CD4-positive, alpha-beta memory T cell (primary cell): ENCODE results near the gene CRADD. TPM values are rescaled to one million over a fixed set of nuclear protein-coding genes. Genes with fewer than 3 reads are reported as not detected.
"Not testable (repeated sequence)": the region's sequence is repeated elsewhere in the genome, so short reads cannot be mapped to it uniquely, and the experiment has no call there.

Experiments
- CTCF ChIA-PET: fragments of 350-600 bp; sonication (Branson Sonifier 250); formaldehyde crosslinking; loops from one replicate; lab custom pipeline; 2021; ENCODE audit warnings: inconsistent platforms; ENCODE audit not compliant: partially characterized antibody; lab: Charles Lee
- POLR2A ChIA-PET: fragments of 350-600 bp; sonication (Branson Sonifier 250); formaldehyde crosslinking; loops from one replicate; lab custom pipeline; 2021; ENCODE audit not compliant: partially characterized antibody; lab: Charles Lee
- DNase-seq, 5 donors: peaks; one replicate each; pipeline versions ENCODE4 v3.0.0 to v3.0.0-alpha.2; 2020 to 2022; ENCODE audit warnings: mixed read lengths in 1 of 5
- H3K27ac ChIP-seq: one replicate; pipeline ENCODE4 v1.7.0; 2013; ENCODE audit warnings: low read depth, low read length
- H3K27me3 ChIP-seq: 2 replicates; pipeline ENCODE4 v1.7.0; 2013; ENCODE audit warnings: mild to moderate bottlenecking, low read length, moderate library complexity; ENCODE audit not compliant: insufficient read depth
- H3K36me3 ChIP-seq: 2 replicates; pipeline ENCODE4 v1.7.0; 2013; ENCODE audit warnings: mild to moderate bottlenecking, low read length, moderate library complexity; ENCODE audit not compliant: insufficient read depth
- H3K4me1 ChIP-seq: 2 replicates; pipeline ENCODE4 v1.7.0; 2013; ENCODE audit warnings: mild to moderate bottlenecking, low read length, moderate library complexity; ENCODE audit not compliant: insufficient read depth
- H3K4me3 ChIP-seq, 2 donors: one replicate each; pipeline ENCODE4 v1.7.0; 2013; ENCODE audit warnings: low read length in 2 of 2, mild to moderate bottlenecking in 1 of 2
- H3K9me3 ChIP-seq, 2 donors: one replicate each; pipeline ENCODE4 v1.7.0; 2013; ENCODE audit warnings: low read length in 2 of 2, control low read depth in 1 of 2; ENCODE audit not compliant: control insufficient read depth in 1 of 2
- H3K27ac Mint-ChIP-seq, 7 donors: one replicate each; pipeline ENCODE4 v1.8.0; 2020 to 2021; ENCODE audit warnings: mixed read lengths in 7 of 7, mild to moderate bottlenecking in 6 of 7, inconsistent platforms in 3 of 7, moderate library complexity in 3 of 7
- H3K27me3 Mint-ChIP-seq, 2 donors: one replicate each; pipeline ENCODE4 v1.8.0; 2020 to 2021; ENCODE audit warnings: mixed read lengths in 2 of 2
- H3K36me3 Mint-ChIP-seq, 2 donors: one replicate each; pipeline ENCODE4 v1.8.0; 2020 to 2021; ENCODE audit warnings: mixed read lengths in 2 of 2, inconsistent platforms in 1 of 2, mild to moderate bottlenecking in 1 of 2
- H3K4me1 Mint-ChIP-seq, 4 donors: one replicate each; pipeline ENCODE4 v1.8.0; 2020 to 2021; ENCODE audit warnings: mixed read lengths in 4 of 4, mild to moderate bottlenecking in 1 of 4
- H3K4me3 Mint-ChIP-seq, 8 donors: one replicate each; pipeline ENCODE4 v1.8.0; 2020 to 2021; ENCODE audit warnings: mixed read lengths in 8 of 8, mild to moderate bottlenecking in 7 of 8, moderate library complexity in 6 of 8, inconsistent platforms in 3 of 8
- H3K9me3 Mint-ChIP-seq, 8 donors: one replicate each; pipeline ENCODE4 v1.8.0; 2020 to 2021; ENCODE audit warnings: mixed read lengths in 8 of 8, mild to moderate bottlenecking in 5 of 8, inconsistent platforms in 3 of 8, moderate library complexity in 1 of 8
- intact Hi-C: fragments of 100-400 bp; cut with micrococcal nuclease; formaldehyde crosslinking; loops from one replicate; pipeline ENCODE4 v1.15.1; 2023
- polyA plus RNA-seq, 2 donors: library from polyadenylated mRNA; unstranded; fragments of 300-500 nt; fragmentation: Illumina TruSeq; gene quantifications; one replicate each; pipeline ENCODE4 v1.2.3, GENCODE V29; 2021
- total RNA-seq, 2 experiments: library from RNA; stranded (reverse); gene quantifications; one replicate each; pipeline ENCODE4 v1.2.3, GENCODE V29; 2021

The CRADD gene
- total and polyA plus RNA-seq, 4 experiments from 2014 or later, result 13.3 to 18.3 (median 15.9) TPM

DNA sequence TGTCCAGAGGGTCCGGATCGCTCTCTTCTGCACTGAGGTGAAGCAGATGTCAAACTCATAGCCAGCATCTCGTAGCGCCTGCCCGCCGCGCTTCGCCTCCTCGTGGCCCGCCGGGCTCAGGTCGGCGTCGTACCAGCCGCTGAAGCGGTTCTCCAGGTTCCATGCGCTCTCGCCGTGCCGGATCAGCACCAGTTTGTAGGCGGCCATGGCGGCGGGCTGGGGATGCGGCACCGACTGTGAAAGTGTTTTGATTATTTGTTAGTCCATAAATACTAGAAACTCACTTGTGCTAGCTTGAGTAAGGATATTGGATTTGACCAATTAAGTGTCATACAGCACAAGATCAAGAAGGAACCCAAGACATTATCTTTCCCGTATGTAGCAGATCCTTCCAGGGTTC, 35.8 kb upstream of the CRADD start:
- H3K27me3 Mint-ChIP-seq, result peaks cover 13 to 19% of the 10 kb centered on the region in 2 donors
- H3K27ac ChIP-seq, POLR2A ChIA-PET, H3K4me1 ChIP-seq, DNase-seq, H3K9me3 Mint-ChIP-seq, H3K36me3 ChIP-seq, H3K4me3 ChIP-seq, H3K27me3 ChIP-seq, H3K9me3 ChIP-seq, H3K36me3 Mint-ChIP-seq, intact Hi-C loops, CTCF ChIA-PET, H3K27ac Mint-ChIP-seq, H3K4me1 Mint-ChIP-seq, H3K4me3 Mint-ChIP-seq: not testable (repeated sequence)

DNA sequence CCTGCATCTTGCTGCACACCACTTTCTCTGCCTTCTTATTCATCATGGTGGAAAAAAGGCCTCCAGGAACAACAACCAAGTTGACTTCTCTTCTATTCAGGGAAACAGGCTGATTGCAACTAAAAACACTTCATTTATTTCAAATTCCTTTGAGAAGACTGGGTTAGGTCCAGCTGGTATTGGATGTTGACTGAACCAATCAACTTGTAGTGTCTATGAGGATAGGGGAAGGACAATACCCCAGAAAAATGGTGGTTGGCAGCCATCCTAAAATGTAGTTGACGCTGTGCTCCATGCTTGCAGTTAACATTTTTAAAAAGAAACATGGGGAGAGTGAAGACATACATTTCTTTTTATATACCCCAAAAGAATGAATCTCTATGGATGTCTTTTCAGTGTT, 34.4 kb upstream of the CRADD start:
- Histone ChIP-seq H3K27ac (no peak overlapping the region), H3K9me3 (no peaks in the 10 kb centered on the region), H3K36me3 (no peaks in the 10 kb centered on the region), H3K4me3 (no peak overlapping the region), H3K27me3 (no peaks in the 10 kb centered on the region), H3K4me1 (no peaks in the 10 kb centered on the region)
- Mint-ChIP-seq H3K27me3 (peaks cover 13 to 14% of the 10 kb centered on the region in 2 donors), H3K9me3 (no peaks in the 10 kb centered on the region), H3K36me3 (no peaks in the 10 kb centered on the region), H3K27ac (no peak overlapping the region), H3K4me3 (no peak overlapping the region), H3K4me1 (no peaks in the 10 kb centered on the region)
- no peak for DNase-seq
- CTCF ChIA-PET, result interaction anchor here (1.1 kb wide), 1 partner anchor 458 kb away, joined by 4 read pairs; no protein-coding TSS in a partner anchor
- POLR2A ChIA-PET, result no interaction called here
- intact Hi-C loops, result no loop called here

DNA sequence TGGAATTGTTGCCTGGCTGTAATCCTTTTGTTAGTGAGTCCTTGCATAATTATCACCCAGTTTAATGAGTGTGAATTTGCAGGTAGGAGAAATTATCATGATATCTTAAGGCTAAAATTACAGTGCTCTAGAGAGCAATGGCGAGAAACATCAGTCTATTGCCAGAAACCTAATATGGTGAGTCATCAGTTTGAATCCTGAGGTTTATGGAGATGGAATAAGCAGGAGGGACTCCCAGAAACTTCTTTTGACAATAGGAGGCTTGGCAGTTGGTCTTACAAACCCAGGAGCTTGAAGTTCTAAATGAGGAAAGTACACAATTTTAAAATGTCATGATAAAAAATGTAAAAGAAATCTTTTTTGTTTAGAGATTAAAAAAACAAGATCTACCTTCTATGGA, 31.5 kb upstream of the CRADD start:
- Mint-ChIP-seq H3K4me1 (no peaks in the 10 kb centered on the region), H3K4me3 (no peak overlapping the region), H3K27ac (no peak overlapping the region), H3K27me3 (peaks cover 5 to 8% of the 10 kb centered on the region in 2 donors), H3K36me3 (no peaks in the 10 kb centered on the region), H3K9me3 (no peaks in the 10 kb centered on the region)
- POLR2A ChIA-PET, result no interaction called here
- Histone ChIP-seq H3K4me1 (no peaks in the 10 kb centered on the region), H3K4me3 (no peak overlapping the region), H3K27ac (no peak overlapping the region), H3K9me3 (no peaks in the 10 kb centered on the region), H3K27me3 (no peaks in the 10 kb centered on the region), H3K36me3 (no peaks in the 10 kb centered on the region)
- no peak for DNase-seq
- CTCF ChIA-PET, result no interaction called here
- intact Hi-C loops, result no loop called here

DNA sequence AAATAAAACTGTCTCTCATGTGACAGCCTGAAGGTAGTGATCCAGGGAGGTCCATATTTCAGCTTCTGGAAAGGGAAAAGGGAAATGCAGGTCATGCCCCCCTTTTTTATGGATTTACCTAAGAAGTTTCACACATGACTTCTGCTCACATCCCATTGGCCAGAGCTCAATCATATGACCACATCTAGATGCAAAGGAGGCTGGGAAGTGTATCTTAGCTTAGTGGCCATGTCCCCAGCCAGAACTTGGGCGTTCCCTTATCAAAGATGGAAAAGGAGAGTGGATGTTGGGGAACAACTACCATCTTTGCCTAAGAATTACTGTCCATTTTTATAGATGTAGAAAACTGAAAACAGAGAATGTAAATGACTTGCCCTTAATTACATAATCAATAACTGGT, 26.5 kb upstream of the CRADD start:
- Histone ChIP-seq H3K4me1 (no peaks in the 10 kb centered on the region), H3K4me3 (no peak overlapping the region), H3K27me3 (no peaks in the 10 kb centered on the region), H3K27ac (no peak overlapping the region), H3K9me3 (no peaks in the 10 kb centered on the region), H3K36me3 (no peaks in the 10 kb centered on the region)
- ChIA-PET POLR2A (no interaction called here), CTCF (no interaction called here)
- Mint-ChIP-seq H3K4me3 (no peak overlapping the region), H3K27ac (no peak overlapping the region), H3K9me3 (no peaks in the 10 kb centered on the region), H3K4me1 (no peaks in the 10 kb centered on the region), H3K27me3 (peaks cover 3% of the 10 kb centered on the region in 2 donors), H3K36me3 (no peaks in the 10 kb centered on the region)
- DNase-seq, result no peak
- intact Hi-C loops, result loop anchor here (10.0 kb wide), 1 partner anchor 424 kb away; no protein-coding TSS in a partner anchor

DNA sequence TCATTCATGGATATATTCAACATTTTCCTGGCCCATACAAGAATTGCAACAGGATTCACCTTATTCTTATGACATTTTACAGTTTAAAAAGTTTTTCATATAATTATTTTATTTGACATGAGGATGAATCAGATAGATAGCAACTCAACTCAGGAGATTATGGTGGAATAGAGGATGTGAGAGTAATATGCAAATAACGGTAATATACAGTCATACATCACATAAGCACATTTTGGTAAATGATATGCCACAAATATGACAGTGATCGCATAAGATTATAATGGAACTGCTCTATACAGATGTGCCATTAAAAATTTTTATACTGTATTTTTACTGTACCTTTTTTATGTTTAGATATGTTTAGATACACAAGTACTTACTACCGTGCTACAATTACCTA, 24.1 kb upstream of the CRADD start:
- H3K4me1 ChIP-seq, result no peaks in the 10 kb centered on the region
- no peak overlapping the region for H3K4me3 ChIP-seq
- POLR2A ChIA-PET, result no interaction called here
- CTCF ChIA-PET, result no interaction called here
- H3K9me3 Mint-ChIP-seq, result no peaks in the 10 kb centered on the region
- H3K27me3 ChIP-seq, result no peaks in the 10 kb centered on the region
- H3K4me1 Mint-ChIP-seq, result no peaks in the 10 kb centered on the region
- H3K27ac Mint-ChIP-seq, result no peak overlapping the region
- no peak overlapping the region for H3K27ac ChIP-seq
- H3K36me3 ChIP-seq, result no peaks in the 10 kb centered on the region
- peaks cover 2 to 4% of the 10 kb centered on the region in 2 donors for H3K27me3 Mint-ChIP-seq
- DNase-seq, result no peak
- H3K36me3 Mint-ChIP-seq, result no peaks in the 10 kb centered on the region
- H3K9me3 ChIP-seq, result no peaks in the 10 kb centered on the region
- intact Hi-C loops, result loop anchor here (10.0 kb wide), 1 partner anchor 422 kb away; no protein-coding TSS in a partner anchor
- no peak overlapping the region for H3K4me3 Mint-ChIP-seq

DNA sequence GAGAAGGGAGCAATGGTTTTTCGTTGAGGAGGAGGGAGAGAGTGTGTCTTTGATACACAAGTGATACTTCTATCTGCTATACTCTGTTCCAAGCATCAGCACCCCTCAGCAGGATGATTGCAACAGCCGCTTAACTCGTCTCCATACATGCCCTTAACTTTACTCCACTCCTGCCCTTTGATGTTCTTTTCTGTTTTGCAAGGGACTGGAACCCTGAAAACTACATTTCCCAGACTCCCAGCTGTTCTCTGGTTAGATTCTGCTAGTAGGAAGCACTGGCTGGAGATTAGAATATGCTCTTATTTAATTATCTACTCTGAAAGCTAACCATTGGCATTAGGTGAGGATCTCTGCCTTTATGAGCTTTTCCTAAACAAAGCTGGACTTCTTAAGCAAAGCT, 23.5 kb upstream of the CRADD start:
- CTCF ChIA-PET, result interaction anchor here (1.3 kb wide), 1 partner anchor 448 kb away, joined by 4 read pairs; no protein-coding TSS in a partner anchor

DNA sequence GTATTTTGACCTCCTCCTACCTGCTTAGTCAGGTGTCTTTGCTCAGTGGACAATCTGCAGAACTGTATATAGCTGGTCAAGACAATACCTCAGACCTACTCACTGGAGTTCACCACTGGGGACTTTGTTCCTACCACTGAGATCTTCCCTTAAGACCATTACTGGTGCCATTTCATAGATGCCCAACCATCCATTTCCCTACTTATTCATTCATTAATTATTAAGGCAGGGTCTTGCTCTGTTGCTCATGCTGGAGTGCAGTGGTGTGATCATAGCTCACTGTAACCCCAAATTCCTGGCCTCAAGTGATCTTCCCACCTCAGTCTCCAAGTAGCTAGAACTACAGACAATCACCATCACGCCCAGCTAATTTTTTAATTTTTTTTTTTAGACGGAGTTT, 22.8 kb upstream of the CRADD start:
- ChIA-PET POLR2A (no interaction called here), CTCF (interaction anchor here (1.3 kb wide), 1 partner anchor 448 kb away, joined by 4 read pairs; no protein-coding TSS in a partner anchor)
- no peaks in the 10 kb centered on the region for H3K36me3 Mint-ChIP-seq

More for the DNA sequence above, 23.5 kb upstream of the CRADD start:
- no peaks in the 10 kb centered on the region for H3K4me1 Mint-ChIP-seq
- H3K4me3 Mint-ChIP-seq, result no peak overlapping the region
- intact Hi-C loops, result loop anchor here (10.0 kb wide), 1 partner anchor 421 kb away; no protein-coding TSS in a partner anchor
- Histone ChIP-seq H3K36me3 (no peaks in the 10 kb centered on the region), H3K9me3 (no peaks in the 10 kb centered on the region), H3K4me3 (no peak overlapping the region), H3K27me3 (no peaks in the 10 kb centered on the region), H3K4me1 (no peaks in the 10 kb centered on the region), H3K27ac (no peak overlapping the region)
- peaks cover 2 to 3% of the 10 kb centered on the region in 2 donors for H3K27me3 Mint-ChIP-seq
- H3K9me3 Mint-ChIP-seq, result no peaks in the 10 kb centered on the region
- POLR2A ChIA-PET, result no interaction called here
- H3K27ac Mint-ChIP-seq, result no peak overlapping the region
- no peaks in the 10 kb centered on the region for H3K36me3 Mint-ChIP-seq
- DNase-seq, result no peak

More for the DNA sequence above, 22.8 kb upstream of the CRADD start:
- H3K27me3 ChIP-seq, result no peaks in the 10 kb centered on the region
- no peak for DNase-seq
- intact Hi-C loops, result loop anchor here (10.0 kb wide), 1 partner anchor 420 kb away; no protein-coding TSS in a partner anchor
- Mint-ChIP-seq H3K4me1 (no peaks in the 10 kb centered on the region), H3K27ac (no peak overlapping the region), H3K4me3 (no peak overlapping the region), H3K9me3 (no peaks in the 10 kb centered on the region), H3K27me3 (peaks cover 2 to 3% of the 10 kb centered on the region in 2 donors)
- H3K9me3 ChIP-seq, result no peaks in the 10 kb centered on the region
- no peaks in the 10 kb centered on the region for H3K4me1 ChIP-seq
- H3K4me3 ChIP-seq, result no peak overlapping the region
- H3K27ac ChIP-seq, result no peak overlapping the region
- no peaks in the 10 kb centered on the region for H3K36me3 ChIP-seq
